HTERT RPE-1 (cell line): ENCODE results near the gene TBC1D12.

Source experiments
- in situ Hi-C: fragments of 300-500 bp; cut with MboI; formaldehyde crosslinking; loops from 4 replicates; pipeline ENCODE4 v1.14.3; 2020; ENCODE audit warnings: low sequenced_read_pairs

The TBC1D12 gene

GRCh38 chr10:94405406-94405805 lies 3.1 kb downstream of the TBC1D12 start:
- in situ Hi-C loops: no loop called here

DNA sequence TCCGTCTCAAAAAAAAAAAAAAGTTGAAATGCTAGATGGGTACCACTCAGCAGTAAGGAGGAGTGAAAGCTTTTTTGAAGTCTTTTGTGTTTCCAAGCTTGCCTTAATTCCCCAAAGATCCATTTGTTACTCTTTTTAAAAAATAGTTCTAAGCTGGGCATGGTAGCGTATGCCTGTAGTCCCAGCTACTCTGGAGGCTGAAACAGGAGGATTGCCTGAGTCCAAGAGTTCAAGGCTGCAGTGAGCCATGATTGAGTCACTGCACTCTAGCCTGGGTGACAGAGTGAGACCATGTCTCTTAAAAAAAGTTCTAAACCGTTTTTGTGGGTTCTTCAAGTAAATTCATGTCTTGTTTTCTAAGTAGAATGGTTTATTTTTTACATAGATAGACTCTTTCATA lies 5.3 kb downstream of the TBC1D12 start:
- in situ Hi-C loops: no loop called here

DNA sequence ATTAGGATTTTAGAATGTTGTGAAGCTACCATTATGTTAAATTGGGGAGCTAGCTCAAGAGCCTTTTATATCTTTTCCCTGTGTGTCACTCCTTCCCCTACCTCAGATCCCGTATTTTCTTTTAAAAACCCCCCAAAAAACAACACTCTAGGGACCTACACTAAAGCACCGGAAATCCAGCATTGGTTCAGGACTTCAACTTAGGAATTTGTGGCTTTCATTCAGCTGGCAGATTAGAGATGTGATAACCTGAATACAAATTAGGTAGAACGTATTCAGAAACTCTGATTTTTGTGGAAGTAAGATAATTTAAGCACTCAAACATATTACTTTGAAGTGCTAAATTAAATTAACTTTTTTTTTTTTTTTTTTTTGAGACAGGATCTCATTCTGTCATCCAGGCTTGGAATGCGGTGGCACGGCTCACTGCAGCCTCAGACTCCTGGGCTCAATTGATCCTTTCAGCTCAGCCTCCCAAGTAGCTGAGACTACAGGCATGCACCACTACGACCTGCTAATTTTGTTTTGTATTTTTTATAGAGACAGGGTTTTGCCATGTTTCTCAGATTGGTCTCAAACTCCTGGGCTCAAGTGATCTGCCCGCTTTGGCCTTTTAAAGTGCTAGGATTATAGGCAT lies 6.8 kb downstream of the TBC1D12 start:
- in situ Hi-C loops: no loop called here

DNA sequence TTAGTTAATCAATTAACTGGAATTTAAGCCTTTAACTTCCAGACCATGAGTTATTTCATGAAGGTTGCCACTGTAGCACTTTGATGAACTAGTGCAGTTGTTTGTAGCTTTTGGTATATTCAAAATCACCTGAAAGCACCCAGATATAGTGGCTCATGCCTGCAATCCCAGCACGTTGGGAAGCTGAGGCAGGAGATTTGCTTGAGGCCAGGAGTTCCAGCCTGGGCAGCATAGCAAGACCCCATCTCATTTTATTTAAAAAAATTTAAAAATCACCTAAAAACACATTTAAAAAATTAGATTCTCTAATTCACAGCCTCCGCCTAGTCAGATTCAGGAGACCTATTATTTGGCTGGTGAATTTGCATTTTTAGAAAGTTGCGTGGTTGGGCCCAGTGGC lies 9.0 kb downstream of the TBC1D12 start:
- in situ Hi-C loops: no loop called here

DNA sequence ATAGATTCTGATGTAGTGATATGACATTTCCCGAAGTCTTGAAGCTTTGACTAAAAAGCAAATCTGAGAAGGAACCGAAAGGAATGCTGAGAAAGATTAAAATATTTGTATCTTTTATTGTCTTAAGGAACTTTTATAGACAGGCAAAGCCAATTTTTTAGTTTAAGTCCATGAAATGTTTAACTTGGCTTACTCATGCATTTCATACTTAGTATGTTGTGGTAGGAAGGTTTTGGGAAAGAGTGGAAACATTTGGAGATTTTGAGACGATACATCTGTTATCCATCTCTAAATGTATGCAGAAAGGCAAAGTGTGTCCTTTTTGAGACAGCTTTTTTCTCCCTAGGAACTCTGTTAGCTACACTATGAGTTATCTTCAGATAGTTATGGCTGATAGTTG lies 10.1 kb downstream of the TBC1D12 start:
- in situ Hi-C loops: no loop called here

DNA sequence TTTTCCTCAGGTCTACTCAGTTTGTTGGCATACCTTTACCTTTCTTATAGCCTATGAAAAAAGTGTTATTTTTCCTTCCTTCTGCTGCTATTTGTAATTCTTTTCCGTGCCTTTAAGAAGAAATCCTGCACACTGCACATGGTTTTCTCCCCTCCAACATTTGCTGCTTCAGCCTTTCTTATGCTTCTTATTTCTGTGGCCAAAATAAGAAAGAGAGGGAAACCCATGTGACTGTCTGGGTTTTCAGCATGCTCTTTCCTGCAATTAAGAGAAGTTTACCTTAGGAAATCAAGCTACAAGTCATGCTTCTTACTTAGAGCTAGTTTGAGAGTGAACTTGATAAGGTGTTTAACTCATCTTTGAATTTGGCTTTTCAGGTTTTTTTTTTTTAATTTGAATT lies 11.0 kb downstream of the TBC1D12 start:
- in situ Hi-C loops: no loop called here

- in situ Hi-C loops: no loop called here
Measured at GRCh38 chr10:94416896-94417295, 14.6 kb downstream of the TBC1D12 start.

DNA sequence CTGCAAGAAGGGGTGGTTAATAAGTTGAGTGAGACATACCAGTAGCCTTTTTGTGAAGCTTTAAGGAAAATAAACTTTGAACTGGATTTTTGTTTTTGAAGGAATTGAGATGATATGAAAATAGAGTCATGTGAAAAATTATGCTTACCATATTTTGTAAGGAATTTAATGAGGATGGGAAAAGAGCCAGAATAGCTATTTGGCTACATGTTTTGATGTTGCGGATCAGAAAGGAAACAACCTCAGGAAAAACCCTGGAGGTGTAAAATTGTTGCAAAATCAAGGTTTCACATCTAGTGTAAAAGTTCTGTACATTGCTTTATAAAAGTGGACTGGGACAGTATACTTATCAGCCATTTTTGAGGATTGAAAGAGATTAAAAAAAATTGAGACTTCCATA lies 15.0 kb downstream of the TBC1D12 start:
- in situ Hi-C loops: no loop called here

DNA sequence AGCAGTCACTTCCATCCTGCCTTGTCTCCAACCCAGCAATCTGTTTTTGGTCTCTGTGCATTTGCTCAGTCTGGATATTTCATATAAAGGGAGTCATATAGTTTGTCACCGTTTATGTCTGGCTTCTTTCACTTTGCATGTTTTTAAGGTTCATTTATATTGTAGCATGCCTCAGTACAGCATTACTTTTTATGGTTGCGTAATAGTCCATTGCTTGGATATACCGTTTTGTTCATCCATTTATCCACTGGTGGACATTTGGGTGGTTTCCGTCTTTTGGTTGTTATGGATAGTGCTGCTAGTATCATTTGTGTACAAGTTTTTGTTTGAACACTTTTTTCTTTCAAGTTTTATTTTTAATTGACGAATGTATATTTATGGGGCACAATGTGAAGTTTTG lies 18.2 kb downstream of the TBC1D12 start:
- in situ Hi-C loops: no loop called here

- in situ Hi-C loops: no loop called here
Measured at GRCh38 chr10:94420998-94421528, 18.7 kb downstream of the TBC1D12 start.

DNA sequence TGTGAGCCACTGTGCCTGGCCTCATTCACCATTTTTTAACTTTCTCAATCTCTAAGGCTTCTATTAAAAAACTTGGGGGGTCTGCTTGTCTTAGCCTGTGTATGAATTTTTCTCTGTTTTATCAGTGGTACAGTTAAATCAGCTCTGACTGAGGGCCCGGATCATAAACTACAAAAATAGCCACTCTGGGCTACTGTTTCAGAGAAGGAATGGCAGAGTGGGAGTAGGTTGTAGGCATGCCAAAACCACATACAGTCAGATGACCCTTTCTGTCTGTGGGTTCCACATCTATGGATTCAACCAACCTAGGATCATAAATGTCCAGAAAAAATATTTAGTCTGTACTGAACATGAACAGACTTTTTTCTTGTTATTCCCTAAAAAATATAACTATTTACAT lies 21.3 kb downstream of the TBC1D12 start:
- in situ Hi-C loops: no loop called here

- in situ Hi-C loops: no loop called here
Measured at GRCh38 chr10:94424714-94425337, 22.5 kb downstream of the TBC1D12 start.

- in situ Hi-C loops: no loop called here
Measured at GRCh38 chr10:94425942-94426341, 23.6 kb downstream of the TBC1D12 start.

DNA sequence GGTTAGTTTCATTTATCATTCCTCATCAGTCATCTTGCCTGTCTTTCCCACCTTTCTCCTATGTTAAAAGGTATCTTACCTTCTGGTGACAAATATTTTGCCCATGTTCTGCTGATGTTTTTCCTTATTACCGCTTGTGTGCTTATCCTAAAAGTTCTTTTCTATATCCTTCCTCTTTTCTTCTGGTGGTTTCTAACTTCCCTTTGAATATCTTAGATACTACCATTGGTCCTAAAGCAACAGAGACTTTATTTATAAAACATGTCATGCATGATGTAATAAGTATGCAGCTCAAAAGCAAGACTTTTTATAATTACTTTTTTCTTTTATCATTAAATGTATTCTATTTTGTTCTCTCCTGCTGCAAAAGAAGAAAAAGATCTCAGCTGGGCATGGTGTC lies 24.8 kb downstream of the TBC1D12 start:
- in situ Hi-C loops: no loop called here

- in situ Hi-C loops: no loop called here
Measured at GRCh38 chr10:94428766-94429707, 26.7 kb downstream of the TBC1D12 start.

- in situ Hi-C loops: no loop called here
Measured at GRCh38 chr10:94430701-94431100, 28.4 kb downstream of the TBC1D12 start.

- in situ Hi-C loops: no loop called here
Measured at GRCh38 chr10:94432443-94432842, 30.1 kb downstream of the TBC1D12 start.

GRCh38 chr10:94439275-94439861 lies 37.0 kb downstream of the TBC1D12 start:
- in situ Hi-C loops: no loop called here

DNA sequence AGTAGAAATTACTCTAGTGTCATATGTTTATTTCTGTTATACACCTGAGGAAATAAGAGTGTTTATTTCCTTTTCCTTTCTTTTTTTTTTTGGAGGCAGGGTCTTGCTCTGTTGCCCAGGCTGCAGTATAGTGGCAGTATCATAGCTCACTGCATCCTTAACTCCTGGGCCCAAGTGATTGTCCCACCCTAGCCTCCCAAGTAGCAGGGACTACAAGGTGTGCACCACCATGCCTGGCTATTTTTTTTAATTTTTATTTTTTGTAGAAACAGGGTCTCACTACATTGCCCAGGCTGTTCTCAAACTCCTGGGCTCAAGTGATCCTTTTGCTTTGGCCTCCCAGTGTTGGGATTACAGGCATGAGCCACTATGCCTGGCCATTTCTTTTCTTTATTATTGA lies 37.8 kb downstream of the TBC1D12 start:
- in situ Hi-C loops: no loop called here

DNA sequence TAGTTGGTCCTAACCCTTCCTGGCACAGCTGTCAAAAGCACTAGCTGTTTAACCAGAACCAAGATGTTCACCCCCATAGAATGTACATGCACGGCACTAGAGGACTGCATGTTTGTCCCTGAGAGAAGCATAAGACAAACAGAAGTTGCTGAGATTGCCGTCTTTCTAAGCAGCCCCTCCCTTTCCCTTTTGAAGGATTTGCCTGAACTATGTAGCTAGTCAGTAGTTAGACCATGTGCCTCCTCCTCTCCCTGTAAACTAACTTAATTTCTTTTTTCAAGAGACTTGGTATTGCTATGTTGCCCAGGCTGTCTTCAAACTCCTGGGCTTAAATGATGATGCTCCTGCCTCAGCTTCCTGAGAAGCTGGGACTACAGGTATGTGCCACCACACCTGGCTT lies 40.7 kb downstream of the TBC1D12 start:
- in situ Hi-C loops: no loop called here

GRCh38 chr10:94443549-94443948 lies 41.2 kb downstream of the TBC1D12 start:
- in situ Hi-C loops: no loop called here
